Raji (cell line): ENCODE results near the gene ATP2B2.

Source experiments
- POLR2A ChIP-seq: IDR thresholded peaks from 2 replicates; pipeline ENCODE4 v1.6.1; 2011; ENCODE audit warnings: low read depth, low read length, control low read depth; ENCODE audit not compliant: insufficient read depth

Gene ATP2B2

DNA sequence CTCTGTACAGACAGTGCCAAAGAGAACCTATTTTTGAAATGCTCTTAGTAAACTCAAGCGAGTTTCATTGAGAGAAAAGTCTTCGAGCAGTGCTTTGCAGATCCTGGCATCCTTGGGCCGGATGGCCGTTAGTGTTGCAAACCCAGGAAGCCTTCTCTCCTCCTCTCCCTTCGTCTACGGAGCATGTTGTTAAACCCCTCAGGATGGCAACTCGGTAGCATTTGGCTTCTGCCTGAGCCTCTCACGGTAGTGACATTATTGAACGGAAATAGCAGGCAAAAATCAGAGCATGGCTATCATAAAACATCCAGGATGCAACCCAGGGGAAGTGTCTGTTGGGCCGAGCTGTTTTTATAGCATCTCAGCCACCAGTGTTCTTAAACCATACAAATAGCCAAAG lies 177.8 kb downstream of the ATP2B2 start:
- no peak for TF ChIP-seq POLR2A

DNA sequence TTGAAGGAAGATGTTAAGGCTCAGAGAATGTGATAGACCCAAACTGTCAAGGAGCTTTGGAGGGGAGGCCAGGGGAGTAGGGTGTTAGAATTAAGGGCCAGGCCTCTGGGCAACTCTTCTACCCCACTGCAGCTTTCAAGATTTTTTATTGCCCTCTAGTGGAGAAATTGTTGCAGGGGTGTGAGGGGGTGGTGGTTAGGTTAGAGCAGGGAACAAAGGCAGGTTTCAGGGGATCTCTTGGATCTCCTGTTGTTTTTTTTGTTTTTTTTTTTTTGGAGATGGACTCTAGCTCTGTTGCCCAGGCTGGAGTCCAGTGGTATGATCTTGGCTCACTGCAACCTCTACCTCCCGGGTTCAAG lies 183.1 kb downstream of the ATP2B2 start:
- TF ChIP-seq POLR2A: no peak

DNA sequence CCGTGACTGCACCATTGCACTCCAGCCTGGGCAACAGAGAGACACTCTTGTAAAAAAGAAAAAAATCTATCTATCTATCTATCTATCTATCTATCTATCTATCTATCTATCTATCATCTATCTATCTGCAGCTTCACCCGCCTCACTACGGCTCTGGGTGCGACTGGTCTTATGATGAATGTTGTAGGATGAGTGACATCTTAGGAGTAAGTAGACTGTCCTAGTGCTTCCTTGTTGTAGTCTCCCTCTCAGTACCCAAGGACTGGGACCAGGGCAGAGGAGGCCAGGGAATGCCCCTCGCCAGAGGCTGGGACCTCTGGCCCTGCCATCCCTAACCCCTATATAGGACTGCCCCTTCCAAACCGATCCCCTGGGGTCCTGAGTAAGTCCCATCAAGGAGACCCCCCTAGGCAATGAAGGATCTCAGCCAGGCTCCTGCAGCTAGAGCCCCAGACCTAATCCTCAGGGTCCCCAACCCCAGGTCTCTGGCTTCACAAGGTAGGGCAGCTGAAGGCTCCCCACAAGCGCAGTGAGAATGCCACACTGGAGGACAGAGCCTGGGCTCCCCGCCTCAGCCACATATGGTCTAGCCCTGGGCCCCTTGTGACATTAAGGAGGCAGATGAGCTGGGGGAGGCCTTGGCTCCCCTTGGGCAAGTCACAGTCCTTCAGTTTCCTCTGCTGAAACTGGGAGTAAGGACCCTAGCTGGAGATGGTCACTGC lies 183.6 kb downstream of the ATP2B2 start:
- no peak for TF ChIP-seq POLR2A

DNA sequence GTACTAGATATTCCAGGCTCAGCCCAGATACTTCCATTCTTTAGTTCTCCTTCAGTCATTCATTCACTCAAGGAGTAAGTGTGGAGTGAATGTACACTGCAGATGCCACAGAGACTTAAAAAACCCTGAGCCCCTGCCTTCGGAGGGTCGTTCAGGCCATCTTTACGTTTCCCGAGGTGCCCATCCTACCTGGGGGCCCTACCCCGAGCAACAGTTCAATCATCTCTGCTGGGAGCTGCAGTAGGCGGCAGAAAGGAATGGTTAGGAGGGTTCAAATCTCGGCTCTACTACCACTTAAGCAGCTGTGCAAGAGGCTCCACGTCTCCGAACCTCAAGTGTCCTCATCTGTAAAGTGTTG lies 185.1 kb downstream of the ATP2B2 start:
- TF ChIP-seq POLR2A: no peak

DNA sequence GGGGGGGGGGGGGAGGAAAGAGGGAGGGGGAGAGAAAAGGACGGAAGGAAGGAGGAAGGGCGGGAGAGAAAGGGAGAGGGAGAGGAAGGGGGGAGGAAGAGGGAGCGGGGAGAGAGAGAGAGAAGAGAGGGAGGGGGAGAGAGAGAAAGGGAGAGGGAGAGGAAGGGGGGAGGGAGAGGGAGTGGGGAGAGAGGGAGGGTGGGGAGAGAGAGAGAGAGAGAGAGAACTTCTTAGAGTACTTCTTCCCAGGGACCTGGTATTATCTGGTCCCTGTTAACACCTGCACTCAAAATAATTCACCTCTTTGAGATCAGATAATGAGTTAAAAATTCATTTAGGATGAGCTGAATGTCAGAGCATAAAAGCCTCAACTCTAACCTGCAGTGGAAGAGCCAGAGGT lies 185.6 kb downstream of the ATP2B2 start:
- TF ChIP-seq POLR2A: no peak

DNA sequence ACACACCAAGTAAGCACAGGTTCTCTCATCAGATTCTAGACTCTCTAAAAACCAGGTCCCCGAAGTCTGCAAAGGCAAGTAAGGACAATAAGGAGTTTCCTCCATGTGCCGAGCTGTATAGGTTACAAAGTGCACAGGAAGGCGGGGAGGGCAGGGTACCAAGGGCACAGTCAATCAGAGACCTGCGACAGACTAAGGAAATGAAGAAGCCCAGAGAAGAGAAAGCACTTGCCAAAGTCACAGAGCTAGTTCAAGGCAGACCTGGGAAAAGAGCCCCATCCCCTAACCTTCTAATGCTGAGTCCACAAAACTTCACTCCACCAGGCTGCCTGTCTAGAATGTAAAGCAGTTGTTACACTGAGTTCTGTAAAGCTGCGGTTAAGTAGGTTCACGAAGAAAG lies 186.1 kb downstream of the ATP2B2 start:
- TF ChIP-seq POLR2A: no peak

DNA sequence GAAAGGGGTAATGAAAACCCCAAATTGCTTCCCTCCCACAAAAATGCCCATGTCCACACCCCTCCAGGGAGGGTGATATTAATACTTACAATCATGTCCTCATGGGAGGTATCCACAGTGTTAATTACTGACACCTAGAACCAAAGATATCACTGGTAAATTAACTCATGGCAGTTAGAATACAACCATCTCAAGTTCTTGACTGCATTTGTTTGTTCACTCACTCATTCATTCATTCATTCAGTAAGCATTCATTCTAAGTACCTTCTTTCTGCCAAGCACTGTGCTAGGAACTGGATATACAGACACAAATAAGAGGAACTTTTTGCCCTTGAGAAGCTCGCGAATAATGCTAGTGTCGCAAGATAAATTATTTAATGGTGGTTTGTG lies 187.4 kb downstream of the ATP2B2 start:
- no peak for TF ChIP-seq POLR2A

DNA sequence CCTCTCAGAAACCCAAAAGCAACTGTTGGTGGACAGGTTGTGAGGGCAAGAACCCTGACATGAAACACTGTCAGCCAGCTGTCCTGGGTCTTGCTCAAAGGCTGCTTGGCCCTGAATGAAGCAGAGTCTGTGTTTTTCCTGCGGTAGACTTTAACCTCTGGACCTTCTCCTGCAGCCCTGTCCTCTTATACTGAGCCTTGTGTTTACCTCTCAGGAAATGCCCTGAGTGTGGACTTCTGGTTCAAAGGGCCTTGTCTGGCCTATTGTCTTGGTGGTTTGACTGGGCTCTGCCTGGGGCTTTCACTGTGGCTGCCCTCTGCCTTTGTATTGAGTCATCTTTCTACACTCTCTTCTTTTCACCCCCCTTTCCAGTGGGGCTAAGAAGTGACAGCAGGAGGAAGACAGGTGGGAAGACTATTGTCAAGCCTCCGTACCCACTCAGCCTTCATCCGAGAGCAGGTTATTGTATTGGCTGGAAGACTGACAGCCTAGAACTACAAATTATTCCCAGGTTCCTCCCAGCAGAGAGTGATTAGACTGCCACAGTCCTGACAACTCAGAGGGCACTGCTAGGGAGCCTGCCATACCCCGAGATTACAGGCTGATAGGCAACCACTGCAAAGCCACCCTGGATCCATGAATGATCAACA lies 187.9 kb downstream of the ATP2B2 start:
- TF ChIP-seq POLR2A: no peak

DNA sequence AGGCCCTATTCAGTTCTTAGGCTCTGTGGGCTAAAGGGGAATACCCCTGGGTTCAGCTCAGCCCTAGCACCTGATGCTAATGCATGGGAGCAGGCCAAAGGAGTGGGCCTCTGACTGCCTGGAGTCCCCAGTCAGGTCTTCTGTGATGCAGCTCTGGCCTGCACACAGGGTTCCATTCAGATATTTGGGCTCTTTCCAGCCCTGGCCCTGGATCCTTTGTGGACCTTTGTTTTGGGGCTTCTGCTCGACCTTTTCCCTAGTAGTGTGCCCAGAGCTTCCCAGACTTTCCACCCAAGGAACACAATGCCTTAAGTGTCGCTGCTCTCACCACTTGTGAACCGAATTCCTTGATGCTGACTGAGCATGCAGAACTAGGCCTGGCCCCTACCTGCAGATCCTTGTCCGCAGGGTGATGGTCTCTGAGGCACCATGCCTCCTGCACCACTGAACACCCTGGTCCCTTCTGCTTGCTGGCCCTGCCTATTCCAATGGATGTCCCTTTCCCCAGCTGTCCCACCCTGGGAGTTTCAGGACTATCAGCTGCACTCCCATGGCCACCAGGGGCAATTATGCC lies 189.5 kb downstream of the ATP2B2 start:
- no peak for TF ChIP-seq POLR2A

DNA sequence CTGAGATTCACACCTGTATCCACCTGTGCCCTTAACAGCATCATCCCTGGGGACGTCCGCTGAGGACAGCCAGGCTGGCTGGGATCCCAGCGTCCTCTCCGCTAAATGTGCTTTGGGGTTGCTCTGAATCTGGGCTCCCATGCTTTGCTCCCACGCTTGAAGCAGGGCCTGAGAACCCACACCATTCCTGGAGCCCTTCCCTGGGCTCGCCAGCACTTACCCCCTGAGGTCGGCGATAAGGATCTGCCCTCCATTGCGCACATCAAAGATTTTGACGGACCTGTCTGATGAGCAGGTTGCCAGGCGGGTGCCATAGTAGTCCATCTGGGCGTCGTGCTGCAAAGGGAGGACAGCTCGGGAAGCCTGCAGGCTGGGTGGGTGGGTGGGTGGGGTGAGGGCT lies 190.3 kb downstream of the ATP2B2 start:
- no peak for TF ChIP-seq POLR2A

DNA sequence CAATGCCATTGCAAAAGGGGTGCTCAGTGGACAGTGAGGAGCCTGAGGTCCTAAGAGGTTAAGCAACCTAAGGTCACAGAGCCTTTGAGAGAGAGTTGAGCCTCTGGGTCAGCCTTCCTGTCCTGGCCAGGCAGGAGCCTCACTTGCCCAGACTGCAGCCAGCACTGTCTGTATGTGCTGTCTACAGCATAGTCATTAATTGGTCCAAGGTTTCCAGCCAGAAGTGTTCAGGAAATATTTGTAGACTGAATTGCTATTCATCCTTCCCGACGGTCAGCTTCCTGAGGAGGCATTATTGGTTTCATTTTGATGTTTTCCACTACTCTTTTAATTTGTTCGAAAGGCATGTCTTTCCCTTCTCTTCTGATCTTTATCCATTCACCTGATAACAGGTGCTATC lies 192.5 kb downstream of the ATP2B2 start:
- TF ChIP-seq POLR2A: no peak

DNA sequence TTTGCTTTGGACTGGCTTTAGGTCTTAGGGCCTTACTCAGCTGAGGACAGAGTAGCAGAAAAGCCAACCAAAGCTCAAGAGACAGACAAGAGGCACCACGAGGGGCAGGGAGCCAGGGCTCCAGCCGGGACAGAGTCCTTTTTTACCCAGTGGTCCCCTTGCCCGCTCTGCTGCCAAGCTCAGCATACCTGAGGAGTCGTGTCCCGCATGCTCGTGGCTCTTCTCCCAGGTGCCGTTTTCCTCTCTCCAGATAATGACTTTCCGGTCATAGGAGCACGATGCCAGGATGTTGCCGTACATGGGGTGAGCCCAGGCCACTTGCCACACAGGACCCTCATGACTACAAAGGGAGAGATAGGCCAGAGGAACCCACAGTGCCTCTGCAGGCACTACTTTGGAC lies 193.0 kb downstream of the ATP2B2 start:
- no peak for TF ChIP-seq POLR2A

DNA sequence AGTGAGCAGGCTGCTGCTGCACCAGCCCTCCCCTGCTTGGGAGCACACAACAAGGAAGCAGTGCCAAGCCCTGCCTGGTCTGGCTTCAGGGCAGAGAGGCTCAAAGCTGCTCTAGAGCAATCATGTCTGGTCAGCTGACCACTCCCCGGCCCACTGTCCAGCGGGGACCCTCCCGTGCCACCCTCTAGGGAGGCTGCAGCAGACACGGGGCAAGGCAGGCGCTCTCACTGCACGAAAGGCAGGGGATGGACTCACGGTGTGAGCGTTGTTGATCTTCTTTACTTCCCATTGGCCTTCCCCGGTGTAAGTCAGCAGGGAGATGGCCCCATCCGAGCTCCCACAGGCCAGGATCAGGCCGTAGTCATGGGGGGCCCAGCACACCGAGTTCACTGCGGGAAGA lies 193.7 kb downstream of the ATP2B2 start:
- TF ChIP-seq POLR2A: no peak

DNA sequence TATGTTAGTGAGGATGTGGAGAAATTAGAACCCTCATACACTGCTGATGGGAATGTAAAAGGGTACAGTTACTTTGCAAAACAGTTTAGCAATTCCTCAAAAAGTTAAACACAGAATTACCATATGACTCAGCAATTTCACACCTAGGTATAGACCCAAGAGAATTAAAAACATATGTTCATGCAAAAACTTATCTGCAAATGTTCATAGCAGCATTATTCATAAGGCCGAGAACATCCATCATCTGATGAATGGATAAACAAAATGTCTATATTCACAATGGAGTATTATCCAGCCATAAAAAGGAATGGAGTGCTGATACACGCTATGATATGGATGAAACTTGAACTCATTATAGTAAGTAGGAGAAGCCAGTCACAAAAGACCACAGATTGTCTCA lies 194.8 kb downstream of the ATP2B2 start:
- TF ChIP-seq POLR2A: no peak

DNA sequence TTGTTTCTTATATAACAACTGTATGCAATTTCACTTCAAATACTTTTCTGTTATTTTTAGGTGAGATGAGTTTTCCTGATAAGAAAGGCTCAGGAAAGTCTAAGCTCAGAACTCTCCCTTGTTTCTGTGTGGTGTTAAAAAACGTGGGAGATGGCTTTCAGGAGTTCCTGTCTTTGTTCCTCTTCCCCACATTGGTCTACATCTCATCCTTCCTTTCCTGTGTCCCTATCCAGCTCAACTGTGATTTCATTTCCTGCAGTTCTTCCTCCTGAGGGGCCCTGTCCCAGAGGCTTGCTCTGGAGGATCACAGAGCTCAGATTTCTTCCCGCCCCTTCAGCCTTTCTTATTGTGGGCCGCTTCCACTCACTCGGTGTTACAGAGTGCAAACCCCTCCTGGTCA lies 195.7 kb downstream of the ATP2B2 start:
- no peak for TF ChIP-seq POLR2A

DNA sequence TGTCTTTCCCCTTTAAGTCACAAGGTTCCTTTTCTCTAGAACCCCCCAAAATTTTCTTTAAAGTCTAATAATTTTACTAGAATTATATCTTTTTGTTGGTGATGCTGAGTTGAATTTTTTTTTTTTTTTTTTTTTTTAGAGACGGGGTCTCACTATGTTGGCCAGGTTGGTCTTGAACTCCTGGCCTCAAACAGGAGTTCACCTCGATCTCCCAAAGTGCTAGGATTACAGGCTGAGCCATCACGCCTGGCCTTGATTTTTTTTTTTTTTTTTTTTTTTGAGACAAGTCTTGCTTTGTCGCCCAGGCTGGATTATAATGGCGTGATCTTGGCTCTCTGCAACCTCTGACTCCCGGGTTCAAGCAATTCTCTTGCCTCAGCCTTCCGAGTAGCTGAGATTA lies 196.7 kb downstream of the ATP2B2 start:
- TF ChIP-seq POLR2A: no peak

DNA sequence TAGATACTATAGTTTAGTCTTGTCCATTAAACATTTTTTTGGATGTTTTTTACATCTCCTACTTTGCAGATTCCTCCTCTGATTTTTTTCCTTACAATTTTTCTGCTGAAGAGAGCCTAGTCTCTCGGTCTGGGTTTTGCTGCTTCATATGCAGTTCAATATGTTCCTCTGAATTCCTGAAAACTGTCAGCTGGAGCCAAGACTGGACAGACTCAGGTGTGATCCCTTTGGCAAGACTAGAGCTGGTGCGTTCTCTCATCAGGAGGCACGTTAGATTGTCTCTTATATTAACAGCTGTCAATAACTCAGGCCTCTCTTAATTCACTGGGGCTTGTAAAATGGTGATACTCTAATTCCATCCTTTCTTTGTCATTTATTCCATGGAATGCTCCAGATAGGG lies 199.2 kb downstream of the ATP2B2 start:
- TF ChIP-seq POLR2A: no peak

DNA sequence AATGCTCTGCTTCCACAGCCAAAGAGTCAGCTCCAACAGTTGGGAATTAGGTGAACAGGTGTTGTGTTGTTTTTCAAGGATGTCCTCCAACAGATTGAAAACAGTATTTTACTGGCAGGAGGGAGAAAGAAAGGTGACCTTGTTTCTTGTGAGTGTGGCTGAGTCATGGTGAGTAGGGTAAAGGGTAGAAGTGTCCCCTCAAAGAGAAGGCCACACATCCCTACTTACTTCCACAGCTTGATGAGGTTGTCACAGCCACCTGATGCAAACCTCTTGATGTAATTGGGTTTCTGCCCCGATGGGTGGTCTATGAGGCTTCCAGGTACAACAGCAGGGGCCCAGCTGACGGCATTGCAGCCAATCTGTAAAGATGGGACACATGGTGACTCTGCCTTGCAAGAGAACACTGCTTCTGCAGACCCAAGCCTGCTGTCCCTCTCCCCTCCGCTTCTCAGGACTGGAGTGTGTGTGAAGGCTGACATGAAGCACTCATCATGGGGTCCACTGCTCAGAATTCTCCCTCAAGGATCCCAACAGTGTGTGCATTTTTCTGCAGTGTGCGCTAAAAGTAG lies 200.0 kb downstream of the ATP2B2 start:
- no peak for TF ChIP-seq POLR2A
